Colonic mucosa (tissue), 4 donors: ENCODE measurements around the gene MCF2L. TPM values are rescaled to one million over a fixed set of nuclear protein-coding genes. Genes with fewer than 3 reads are reported as not detected.
"Not testable (repeated sequence)": the region's sequence is repeated elsewhere in the genome, so short reads cannot be mapped to it uniquely, and the experiment has no call there.

Experiments
- DNase-seq: peaks from one replicate; pipeline ENCODE4 v3.0.0-alpha.2; 2020
- H3K27ac ChIP-seq: fragments of 200-600 bp; one replicate; pipeline ENCODE4 v1.8.0; 2021
- H3K27me3 ChIP-seq: fragments of 200-600 bp; one replicate; pipeline ENCODE4 v1.8.0; 2021
- H3K36me3 ChIP-seq: fragments of 200-600 bp; one replicate; pipeline ENCODE4 v1.8.0; 2021
- H3K4me1 ChIP-seq: fragments of 200-600 bp; one replicate; pipeline ENCODE4 v1.8.0; 2021; ENCODE audit warnings: mild to moderate bottlenecking
- H3K4me3 ChIP-seq: fragments of 200-600 bp; one replicate; pipeline ENCODE4 v1.8.0; 2021
- H3K9ac ChIP-seq, 2 donors: one replicate each; pipeline ENCODE4 v1.7.0; 2013; ENCODE audit warnings: control low read depth in 2 of 2, low read depth in 2 of 2, low read length in 2 of 2
- H3K9me3 ChIP-seq: fragments of 200-600 bp; one replicate; pipeline ENCODE4 v1.8.0; 2021
- CTCF ChIP-seq: fragments of 200-600 bp; IDR thresholded peaks from one replicate; pipeline ENCODE4 v1.8.0; 2022; ENCODE audit warnings: antibody characterized with exemption, mild to moderate bottlenecking
- intact Hi-C: fragments of 100-400 bp; cut with DNase I; formaldehyde crosslinking; loops from one replicate; pipeline ENCODE4 v1.14.1; 2022
- total RNA-seq, 2 donors: library from RNA; stranded (reverse); fragmentation: NEBNext Ultra II Directional in 1 of 2; extraction: Animal tissue kit (Norgen Biotek cat#: 25700) in 1 of 2; gene quantifications; one replicate each; pipeline ENCODE4 v1.2.1, GENCODE V29; 2021
- donor health status: healthy.
- donor health status: DM: no; HTN: no; CAD: no.
- donor health status: DM: no; HTN: no; CAD: no.

Gene MCF2L
- total RNA-seq, 2 donors from 2014 or later = 45.0 to 88.3 TPM

DNA sequence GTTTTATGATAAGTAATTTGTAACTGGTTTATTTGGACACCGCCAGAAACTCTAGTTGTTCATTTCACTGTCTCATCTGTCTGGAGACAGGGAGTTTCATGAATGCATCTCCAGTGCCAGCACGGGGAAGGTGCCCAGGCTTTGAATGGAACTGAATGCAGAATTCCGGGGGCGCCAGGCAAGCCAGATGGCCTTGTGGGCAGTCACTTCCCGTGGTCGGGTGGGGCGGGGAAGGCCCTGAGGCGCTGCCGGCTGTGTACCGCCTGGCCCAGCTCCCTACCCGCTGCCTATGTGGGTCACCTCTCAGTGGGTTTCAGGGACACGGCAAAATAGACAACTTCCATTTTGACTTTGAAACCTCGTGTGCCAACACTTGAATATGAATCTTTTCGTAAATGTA, 28.8 kb upstream of the MCF2L start:
- no peaks in the 10 kb centered on the region for H3K36me3 ChIP-seq
- DNase-seq = no peak
- no peak for TF ChIP-seq CTCF
- no peak overlapping the region for H3K4me3 ChIP-seq
- no peak overlapping the region for H3K9ac ChIP-seq
- intact Hi-C loops = no loop called here
- no peaks in the 10 kb centered on the region for H3K9me3 ChIP-seq
- H3K27ac ChIP-seq = no peak overlapping the region
- no peaks in the 10 kb centered on the region for H3K4me1 ChIP-seq
- no peaks in the 10 kb centered on the region for H3K27me3 ChIP-seq

- DNase-seq = no peak
- no peak for TF ChIP-seq CTCF
- no peak overlapping the region for H3K9ac ChIP-seq
- H3K4me1 ChIP-seq = no peaks in the 10 kb centered on the region
- no peaks in the 10 kb centered on the region for H3K36me3 ChIP-seq
- intact Hi-C loops = no loop called here
- no peak overlapping the region for H3K27ac ChIP-seq
- no peaks in the 10 kb centered on the region for H3K9me3 ChIP-seq
- H3K27me3 ChIP-seq = no peaks in the 10 kb centered on the region
- H3K4me3 ChIP-seq = no peak overlapping the region
Measured at GRCh38 chr13:112941349-112941748, 27.7 kb upstream of the MCF2L start.

DNA sequence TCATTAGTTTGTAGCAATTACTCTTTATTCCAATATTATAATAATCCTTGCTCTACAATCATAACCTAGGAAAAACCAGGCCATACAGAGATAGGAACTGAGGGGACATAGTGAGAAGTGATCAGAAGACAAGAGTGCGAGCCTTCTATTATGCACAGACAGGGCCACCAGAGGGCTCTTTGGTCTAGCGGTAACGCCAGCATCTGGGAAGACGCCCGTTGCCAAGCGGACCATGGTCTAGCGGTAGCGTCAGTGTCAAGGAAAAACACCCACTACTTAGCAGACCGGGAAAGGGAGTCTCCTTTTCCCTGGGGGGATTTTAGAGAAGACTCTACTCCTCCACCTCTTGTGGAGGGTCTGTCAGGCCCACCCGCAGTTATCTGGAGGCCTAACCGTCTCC, 27.2 kb upstream of the MCF2L start:
- intact Hi-C loops = loop anchor here (2.0 kb wide), 1 partner anchor 89 kb away; no protein-coding TSS in a partner anchor
- not testable (repeated sequence) for H3K27me3 ChIP-seq, H3K9me3 ChIP-seq, H3K4me3 ChIP-seq, H3K36me3 ChIP-seq, H3K9ac ChIP-seq, DNase-seq, H3K4me1 ChIP-seq, H3K27ac ChIP-seq

GRCh38 chr13:112942689-112943308, 26.2 kb upstream of the MCF2L start:
- no peaks in the 10 kb centered on the region for H3K27me3 ChIP-seq
- peak overlapping the region; percentile 63 for H3K4me3 ChIP-seq
- peak; percentile 94 for TF ChIP-seq CTCF
- H3K9ac ChIP-seq = peak overlapping the region; percentile 6 to 60
- peak; percentile 100 for DNase-seq
- H3K27ac ChIP-seq = peak overlapping the region; percentile 36
- intact Hi-C loops = loop anchor here (2.0 kb wide), 1 partner anchor 88 kb away; no protein-coding TSS in a partner anchor
- H3K4me1 ChIP-seq = no peaks in the 10 kb centered on the region
- no peaks in the 10 kb centered on the region for H3K9me3 ChIP-seq
- no peaks in the 10 kb centered on the region for H3K36me3 ChIP-seq

- Histone ChIP-seq H3K36me3 (no peaks in the 10 kb centered on the region), H3K27ac (peak overlapping the region; percentile 36), H3K4me3 (peak overlapping the region; percentile 63), H3K27me3 (no peaks in the 10 kb centered on the region), H3K4me1 (no peaks in the 10 kb centered on the region), H3K9me3 (no peaks in the 10 kb centered on the region), H3K9ac (peak overlapping the region; percentile 32 to 60)
- intact Hi-C loops = loop anchor here (2.0 kb wide), 1 partner anchor 87 kb away; no protein-coding TSS in a partner anchor
- DNase-seq = peak; percentile 57
- TF ChIP-seq CTCF = no peak
Measured at GRCh38 chr13:112943309-112944125, 25.5 kb upstream of the MCF2L start.

DNA sequence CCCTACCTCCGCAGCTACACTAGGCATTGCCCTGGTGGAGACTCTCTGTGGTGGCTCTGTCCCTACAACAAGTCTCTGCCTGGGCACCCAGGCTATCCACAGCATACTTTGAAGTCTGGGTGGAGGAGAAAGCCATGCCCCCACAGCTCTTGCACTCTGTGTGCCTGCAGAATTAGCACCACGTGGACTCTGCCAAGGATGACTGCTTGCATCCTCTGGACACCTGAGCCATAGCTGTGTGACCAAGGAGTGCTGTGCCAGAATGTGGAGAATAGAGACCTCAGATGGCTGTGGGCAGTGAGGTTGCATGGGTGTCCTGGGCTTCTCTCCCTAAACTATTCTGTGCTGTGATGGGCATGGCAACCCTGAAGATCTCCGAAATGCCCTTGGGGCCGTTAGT, 21.2 kb upstream of the MCF2L start:
- TF ChIP-seq CTCF = no peak
- Histone ChIP-seq H3K9ac (no peak overlapping the region), H3K4me3 (no peak overlapping the region), H3K36me3 (no peaks in the 10 kb centered on the region), H3K27ac (no peak overlapping the region), H3K9me3 (no peaks in the 10 kb centered on the region), H3K27me3 (no peaks in the 10 kb centered on the region), H3K4me1 (no peaks in the 10 kb centered on the region)
- no peak for DNase-seq
- intact Hi-C loops = no loop called here
